ENCODE results near the gene NECAP2.
"Not testable (repeated sequence)": the region's sequence is repeated elsewhere in the genome, so short reads cannot be mapped to it uniquely, and the experiment has no call there.

- not testable (repeated sequence) for TF ChIP-seq POLR2A, CTCF (IDR thresholded peaks at IDR 0.05)
These were observed 46.5 kb downstream of the NECAP2 start for GRCh38 chr1:16487011-16487410.
